ENCODE data around the gene TRPM3.

The TRPM3 gene

DNA sequence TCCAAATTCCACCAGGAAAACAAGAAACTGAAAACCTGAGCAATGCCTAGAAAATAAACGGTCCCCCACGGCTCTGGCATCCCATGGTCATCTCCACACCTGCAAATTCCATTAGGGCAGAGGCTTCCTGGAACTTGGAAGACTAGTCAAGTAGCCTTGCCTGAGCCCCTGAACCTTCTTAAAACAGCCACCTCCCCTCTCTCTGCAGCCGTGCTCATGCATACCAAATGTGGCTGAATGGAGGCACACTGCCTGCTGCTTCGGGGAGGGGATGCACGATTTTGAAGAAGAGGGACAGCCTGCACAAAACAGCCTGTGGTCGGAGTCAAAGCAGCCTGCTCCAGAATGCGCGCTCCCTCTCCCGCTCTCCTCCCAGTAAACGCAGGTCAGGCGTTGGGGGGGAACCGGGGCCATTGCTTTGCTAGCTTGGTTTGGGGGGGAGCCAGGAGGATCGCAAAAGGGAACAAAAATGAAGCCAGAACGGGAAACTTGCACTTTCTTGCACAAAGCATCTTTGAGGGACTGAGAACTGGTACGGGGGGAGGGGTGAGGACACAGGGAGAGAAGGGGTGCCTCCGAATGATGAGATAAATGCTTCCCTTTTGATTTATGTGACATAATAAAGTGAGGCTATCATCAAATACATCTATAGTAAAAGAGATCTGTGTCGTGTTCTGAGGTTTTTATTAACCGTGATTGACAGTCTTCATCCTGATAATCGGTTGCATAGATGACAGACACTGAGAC lies at the start of gene TRPM3:
Gene TRPM3 (minus strand): TSS at position 347 of the 747 bp plus-strand sequence. CDS start 267 bp downstream, at position 80.
- no peak for DNase-seq

DNA sequence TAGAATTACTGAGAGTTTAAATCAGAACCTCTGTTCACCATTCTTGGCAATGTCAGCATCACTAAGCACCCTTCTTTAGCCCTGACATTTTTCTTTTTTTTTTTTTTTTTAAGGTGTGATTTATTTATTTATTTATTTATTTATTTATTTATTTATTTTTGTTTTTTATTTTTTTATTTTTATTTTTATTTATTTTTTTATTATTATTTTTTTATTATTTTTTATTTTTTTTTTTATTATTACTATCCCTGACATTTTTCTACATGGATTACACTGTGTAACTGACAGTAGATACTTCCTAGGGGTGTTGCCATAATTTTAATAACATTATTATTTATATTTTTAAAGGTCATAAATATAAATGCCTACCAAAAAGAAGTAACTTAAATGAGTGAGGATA lies 47.0 kb upstream of the TRPM3 start:
- DNase-seq = no peak

DNA sequence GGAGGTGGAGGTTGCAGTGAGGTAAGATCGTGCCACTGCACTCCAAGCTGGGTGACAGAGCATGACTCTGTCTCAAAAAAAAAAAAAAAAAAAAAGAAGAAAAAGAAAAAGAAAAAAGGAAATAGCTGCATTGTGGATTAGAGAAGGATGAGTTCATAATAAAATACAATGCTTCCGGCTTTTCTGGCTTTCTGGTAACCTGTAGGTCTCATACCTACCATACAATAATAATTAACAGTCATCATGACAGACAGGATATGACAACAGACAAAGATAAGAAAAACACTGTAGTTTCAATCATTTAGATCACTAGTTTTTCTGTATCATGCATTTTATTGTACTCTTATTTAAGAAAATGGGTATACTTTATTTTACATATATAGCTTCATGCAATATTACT lies 40.7 kb upstream of the TRPM3 start:
- DNase-seq = no peak

DNA sequence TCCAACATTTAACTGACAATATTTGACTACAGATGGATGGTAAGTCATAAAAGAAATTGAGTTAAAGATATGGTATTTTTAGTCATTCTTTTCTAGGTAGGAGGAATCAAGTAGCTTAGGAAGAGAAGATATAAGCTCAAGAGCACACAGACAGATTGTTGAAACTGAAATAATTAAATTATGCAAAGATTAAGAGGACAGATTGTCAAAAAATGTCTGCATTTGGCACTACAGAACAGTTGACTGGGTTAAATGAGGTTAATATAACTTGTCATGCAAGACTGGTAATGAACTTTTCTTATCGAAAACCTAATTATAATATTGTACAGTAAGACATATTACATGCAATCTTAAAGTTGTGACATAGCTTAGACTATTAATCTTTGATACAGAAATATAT lies 36.3 kb upstream of the TRPM3 start:
- no peak for DNase-seq

DNA sequence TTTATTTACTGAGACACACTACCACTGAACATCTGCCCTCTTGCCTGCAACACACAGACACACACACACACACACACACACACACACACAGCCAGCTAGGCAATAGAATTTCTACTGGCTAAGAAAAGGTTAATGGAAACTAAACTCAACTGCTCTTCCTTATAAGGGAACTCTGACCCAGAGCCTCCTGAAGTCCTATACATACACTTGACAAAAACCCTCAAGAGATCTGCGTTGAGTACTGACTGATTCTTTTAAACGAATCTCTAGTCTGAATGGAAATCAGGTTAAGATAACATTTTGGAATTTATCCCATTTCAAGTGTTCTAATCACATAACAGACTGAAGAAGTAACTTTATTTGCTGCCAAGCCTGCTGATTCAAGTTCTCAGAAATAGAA lies 25.9 kb upstream of the TRPM3 start:
- DNase-seq = no peak

DNA sequence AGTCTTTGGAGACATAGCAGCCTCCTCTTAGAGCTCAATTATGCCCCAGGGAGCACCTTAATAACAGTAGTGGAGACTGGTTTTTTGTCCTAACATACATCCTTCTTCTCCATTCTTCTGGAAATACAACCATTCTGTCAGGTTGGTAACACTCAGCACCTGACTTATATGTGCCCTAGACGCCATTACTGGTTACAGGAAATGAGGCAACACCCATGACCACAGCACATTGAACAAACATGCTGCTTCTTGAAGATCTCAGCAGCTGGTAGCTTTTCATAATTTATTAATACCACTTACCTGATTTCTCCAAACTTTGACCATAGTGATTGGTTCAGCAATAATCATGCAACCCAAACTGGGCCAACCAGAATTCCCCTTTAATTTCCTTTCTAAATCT lies 25.1 kb upstream of the TRPM3 start:
- DNase-seq = no peak

DNA sequence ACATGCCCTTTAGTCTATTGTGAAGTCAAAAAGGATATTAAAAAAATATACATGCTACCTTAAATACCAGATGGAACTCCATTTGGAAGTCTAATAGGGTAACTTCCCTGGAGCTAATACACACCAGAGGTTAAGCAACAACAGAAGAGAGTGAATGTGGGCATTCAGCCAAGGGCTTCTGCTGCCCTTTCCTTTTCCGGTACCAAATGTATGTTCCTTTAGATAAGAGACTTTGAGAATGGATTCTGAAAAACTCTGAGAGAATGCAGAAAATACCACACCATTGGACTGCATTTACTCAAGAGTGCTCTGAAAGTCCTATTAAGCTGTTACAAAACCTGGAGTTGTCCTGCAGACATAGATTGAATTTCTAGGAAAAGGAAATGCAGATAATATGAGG lies 23.8 kb upstream of the TRPM3 start:
- DNase-seq = no peak

DNA sequence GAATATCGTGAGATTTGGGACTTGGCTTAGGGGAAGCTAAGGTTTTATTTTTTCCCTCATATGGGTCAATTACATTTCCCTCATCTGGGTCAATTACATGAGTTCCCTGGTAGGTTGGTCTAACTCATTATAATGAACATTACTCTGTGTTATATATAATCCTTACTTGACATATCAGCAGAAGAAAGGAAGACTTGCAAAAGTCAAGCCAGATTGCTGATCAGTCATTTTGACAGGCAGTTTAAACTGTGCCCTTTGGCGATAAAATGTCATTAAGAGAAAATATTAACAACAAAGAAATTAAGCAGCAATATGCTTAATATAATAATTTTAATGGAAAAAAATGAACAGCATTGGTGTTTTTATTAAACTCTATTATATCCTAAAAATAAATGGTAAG lies 23.1 kb upstream of the TRPM3 start:
- no peak for DNase-seq

DNA sequence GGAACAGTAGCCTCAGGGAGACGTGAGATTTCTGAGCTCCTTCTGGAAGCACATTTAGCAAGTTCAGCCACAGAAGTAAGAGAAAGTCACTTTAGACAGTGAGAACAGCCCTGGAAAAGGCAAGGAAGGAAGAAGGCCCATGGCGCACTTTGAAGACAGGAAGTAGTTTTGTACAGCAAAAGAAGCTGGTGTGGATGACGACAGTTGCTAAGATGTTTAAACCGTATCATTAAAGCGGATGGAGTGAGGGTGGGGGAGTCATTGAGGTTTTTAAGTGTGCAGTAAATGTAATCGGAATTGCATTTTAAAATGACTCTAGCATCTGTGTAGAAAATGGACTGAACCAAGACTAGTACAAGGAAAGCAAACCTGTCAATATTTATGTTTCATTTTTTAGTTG lies 15.3 kb upstream of the TRPM3 start:
- no peak for DNase-seq

DNA sequence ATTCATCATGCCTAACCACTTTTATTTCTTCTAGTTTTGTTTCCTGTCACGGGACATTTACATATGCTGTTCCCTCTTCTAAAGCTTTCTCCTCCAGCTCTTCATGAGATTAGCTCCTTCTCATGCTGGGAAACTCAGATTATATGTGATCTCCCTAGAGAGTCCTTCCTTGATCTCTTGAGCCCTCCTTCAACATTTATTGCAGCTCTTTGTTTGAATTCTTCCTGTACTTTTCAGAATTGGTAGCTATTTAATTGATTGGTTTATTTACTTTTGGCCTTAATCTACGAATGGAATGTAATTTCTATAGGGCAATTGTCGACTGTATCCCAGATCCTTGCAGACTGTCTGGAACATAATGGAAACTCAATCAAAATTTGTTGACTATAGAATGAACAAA lies 9.7 kb upstream of the TRPM3 start:
- no peak for DNase-seq

DNA sequence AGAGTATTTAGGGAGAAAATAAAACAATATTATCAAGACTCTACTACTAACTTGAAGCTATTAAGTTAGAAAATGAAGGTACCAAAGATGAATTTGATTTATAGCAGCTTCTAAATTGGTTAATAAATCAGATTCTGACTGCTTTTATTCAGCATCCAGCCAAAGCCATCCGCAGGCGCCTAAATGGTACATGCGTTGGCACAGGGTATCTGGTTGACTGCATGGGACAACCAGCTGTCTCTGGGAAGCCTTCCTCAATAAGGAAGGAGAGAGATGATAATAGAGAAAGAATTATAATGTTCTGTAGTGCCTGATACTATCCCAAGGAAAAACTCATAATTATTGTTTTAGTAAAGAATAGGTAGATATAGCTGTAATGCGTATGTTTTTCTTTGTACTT lies 9.1 kb upstream of the TRPM3 start:
- DNase-seq = no peak

DNA sequence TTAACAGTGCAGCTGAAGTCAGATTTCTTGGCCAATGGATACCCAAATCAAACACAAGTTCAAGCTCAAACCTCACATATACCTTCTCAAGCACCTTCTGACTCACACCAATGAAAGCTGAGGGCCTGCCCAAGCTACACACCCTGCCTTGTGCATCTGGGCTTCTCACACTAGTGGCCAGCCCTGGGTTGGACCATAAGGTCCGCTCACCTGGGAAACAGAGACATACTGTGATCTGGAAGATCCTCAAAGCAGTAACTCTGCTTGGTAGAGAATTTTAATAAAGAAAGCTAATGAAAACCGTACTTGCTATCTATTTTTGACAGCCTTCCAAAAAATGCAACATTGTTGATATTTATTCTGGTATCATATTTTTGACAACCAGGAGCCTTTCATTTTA lies 7.4 kb upstream of the TRPM3 start:
- DNase-seq = no peak

DNA sequence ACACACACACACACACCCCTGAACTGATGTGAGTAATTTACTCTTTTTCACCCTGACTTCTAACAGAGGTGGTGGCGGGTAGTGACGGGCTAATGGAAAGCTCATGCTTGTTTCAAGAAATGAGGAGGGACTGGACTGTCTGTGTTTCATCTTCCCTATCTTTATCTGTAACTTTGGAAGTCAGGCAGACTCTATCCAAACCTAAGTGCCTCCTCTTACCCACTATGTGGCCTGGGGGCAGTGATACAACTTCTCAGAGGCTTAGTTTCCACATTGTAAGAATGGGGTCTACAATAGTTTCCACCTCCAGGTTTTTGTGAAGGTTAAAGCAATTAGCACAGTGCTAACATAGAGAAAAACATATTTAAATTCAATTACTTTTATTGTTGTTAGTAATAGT lies 5.9 kb upstream of the TRPM3 start:
- no peak for DNase-seq

DNA sequence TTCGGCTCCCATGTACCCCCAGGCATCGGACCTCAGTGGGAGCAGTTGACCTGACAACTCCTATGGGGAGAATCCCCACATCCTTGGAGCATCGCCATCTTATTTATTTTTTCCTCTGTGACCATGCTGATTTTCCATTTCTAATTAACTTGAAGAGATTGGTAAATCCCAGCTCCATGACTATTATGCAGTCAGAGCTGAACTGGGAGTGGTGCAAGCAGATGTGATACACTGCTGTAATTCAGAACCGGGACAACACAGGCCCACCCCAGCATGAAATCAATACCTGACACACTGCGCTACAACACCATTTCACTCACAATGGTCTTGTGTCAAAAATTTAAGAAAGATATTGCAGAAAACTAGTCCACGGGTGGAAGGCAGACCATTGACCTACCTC lies 1.0 kb upstream of the TRPM3 start:
- DNase-seq = no peak

DNA sequence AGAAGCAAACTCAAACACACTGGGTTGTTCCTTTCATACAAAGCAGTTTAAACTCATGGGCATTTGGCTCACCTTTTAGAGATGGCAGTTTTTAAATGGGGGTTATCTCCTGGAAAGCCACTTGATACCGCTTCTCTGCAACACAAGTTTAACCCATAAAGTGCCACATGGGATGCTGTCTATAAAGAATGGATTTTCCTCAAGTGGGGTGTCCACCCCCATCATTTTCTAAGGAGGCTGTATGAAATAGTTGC lies 528 bp upstream of the TRPM3 start:
- no peak for DNase-seq

DNA sequence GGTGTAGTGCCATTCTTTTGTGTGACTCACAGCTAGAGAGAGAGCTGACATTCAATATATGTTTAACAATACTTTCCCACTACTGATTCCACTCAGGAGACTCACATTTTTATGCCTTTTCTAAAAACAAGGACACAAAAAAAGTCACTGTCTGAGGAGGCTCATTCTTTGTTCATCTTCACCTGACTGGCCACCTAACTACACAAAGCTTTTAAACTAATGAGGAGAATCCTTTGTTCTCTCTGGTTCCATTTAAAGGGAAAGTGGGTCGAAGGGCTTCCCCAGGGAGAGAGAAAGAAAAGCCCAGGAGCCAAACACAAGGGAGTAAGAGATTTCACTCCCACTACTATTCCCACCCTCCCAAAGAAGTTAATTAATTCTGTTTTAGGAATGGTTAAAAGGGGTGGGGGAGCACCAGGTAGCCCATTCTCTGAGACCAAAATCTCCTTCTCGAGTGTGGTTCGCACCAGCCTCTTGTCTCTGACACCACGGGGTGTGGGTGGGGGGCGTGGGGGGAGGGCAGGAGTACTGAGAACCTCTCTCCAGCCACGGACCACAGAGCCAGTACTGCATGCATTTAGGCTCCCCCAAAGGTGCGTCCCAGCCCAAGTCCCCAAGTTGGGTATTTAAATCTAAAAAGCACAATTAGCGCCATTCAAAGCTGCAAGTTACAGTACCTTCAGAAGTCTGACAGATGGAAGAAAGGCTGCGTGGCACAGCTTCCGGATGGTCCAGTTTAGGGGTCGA lies 747 bp downstream of the TRPM3 start:
- DNase-seq = no peak

DNA sequence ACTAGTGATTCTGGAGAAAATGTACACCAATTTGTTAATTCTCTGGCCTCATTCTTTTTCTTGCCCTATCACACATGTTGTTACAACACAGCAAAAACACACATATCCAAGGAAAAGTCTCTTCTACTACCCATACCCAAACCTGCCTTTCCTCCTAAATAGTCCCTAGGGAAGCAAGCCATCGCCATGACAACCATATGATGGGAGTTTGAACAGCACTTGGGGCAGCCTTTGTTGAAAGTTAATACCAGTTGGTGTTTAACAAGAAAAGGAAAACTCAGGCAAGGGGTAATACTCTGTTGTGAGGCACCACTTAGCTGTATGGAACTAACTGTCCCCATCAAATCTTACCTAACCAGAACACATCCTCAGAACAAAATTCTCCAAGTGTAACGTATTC lies 1.7 kb downstream of the TRPM3 start:
- no peak for DNase-seq

DNA sequence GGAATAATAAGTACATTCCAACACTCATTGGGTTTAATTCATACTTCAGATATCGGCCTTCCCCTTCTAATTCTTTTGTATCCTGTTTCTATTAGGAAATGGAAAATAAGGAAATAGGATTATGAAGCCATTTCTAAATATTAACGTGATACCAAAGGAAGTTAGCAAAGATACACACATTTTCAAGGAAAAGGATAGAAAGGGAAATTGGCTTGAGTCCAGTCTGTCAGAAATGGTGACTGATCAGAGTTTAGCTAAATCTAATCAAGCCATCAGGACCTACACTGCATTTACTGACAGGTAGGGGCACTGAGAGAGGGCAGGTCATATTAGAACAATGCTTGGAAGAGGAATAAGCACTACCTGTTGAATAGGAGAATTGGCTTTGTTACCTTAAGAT lies 3.1 kb downstream of the TRPM3 start:
- DNase-seq = no peak

DNA sequence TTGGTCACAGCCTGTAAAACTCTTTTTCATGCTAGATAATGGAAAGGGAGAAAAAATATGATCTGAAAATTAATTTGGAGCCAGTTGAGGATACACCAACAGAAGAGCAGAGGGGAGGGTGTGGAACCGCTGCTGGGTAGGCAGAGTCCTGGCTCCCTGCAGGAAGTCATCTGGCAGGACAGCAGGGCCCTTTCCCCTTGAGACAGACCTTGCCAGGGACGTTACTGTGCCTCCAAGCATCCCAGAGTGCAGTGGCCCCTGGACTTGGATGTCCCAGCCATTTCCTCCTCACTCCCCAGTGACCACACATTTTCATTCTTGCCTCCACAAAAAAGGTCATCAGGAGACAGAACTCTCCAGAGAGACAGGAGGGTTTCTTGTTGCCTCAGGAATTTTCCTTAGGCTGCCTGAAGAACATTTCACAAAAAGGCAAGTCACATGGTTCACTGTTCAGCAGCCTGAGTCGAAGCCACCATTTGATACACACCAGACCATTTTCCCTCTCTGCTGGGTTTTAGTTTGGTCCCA lies 5.9 kb downstream of the TRPM3 start:
- no peak for DNase-seq

DNA sequence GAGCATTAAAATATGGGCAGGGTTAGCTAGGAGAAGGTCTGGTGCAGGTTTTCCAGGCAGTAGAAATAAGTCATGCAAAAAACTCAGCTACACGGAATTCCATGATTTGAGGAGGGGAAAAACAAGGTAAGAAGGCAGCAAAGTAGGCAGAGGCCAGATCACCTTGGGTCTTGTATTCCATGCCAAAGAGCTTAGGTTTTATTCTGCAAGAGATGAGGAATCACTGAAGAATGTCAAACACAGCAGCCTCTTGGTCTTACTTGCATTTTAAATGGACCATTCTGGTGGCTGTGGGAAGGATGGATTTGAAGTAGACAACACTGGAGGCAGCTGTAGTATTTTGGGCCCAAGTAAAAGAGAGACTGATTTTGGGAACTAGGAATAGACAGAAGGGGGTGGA lies 8.6 kb downstream of the TRPM3 start:
- no peak for DNase-seq

DNA sequence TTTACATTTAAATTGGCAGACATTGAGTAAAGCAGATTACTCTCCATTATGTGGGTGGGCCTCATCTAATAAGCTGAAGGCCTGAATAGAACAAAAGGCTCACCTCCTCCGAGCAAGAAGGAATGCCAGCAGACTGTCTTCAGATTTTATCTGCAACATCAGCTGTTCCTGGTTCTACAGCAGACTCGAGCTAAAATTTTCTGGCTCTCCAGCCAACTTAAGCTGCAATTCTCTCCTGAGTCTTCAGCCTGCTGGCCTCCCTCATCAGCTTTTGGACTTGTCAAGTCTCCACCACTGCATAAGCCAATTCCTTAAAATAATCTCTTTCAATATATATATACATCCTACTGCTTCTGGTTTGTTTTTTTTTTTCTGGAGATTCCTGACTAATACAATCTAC lies 12.5 kb downstream of the TRPM3 start:
- no peak for DNase-seq

DNA sequence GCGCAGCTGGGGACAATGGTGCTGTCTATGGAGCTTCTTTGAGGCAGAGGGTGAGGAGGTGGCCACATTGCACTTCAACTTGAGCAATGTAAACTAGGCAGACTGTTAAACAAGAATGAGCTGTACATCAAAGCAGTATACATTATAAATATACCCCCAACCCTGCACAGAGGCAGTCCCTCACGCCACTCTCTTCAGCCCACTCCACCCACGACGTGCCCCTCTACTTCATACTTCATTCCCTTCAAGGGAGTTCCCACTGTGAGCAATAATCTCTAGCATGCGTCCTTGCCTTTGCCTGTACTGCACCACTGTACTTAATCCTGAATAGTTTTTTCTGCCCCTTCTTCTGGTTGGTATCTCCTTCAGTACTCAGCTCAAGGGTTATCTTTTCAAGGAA lies 14.4 kb downstream of the TRPM3 start:
- no peak for DNase-seq

DNA sequence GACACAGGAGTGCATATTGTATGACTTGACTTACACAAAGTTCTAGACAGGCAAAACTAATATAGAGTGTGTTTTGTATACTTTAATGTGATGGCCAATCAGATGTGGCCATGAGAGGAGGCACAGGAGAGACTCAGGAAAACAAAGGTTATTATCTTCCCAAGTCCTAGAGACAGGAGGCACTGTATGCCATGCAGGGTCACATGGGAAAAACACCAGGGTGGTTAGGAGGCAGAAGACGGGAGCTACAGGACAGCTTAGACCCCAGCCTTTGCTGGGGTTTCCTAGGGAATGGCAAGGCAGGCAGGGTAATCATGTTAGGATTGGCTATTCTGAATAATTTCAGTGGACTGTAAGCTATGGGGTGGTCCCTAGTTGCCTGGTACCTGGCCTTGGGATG lies 16.2 kb downstream of the TRPM3 start:
- DNase-seq = no peak

DNA sequence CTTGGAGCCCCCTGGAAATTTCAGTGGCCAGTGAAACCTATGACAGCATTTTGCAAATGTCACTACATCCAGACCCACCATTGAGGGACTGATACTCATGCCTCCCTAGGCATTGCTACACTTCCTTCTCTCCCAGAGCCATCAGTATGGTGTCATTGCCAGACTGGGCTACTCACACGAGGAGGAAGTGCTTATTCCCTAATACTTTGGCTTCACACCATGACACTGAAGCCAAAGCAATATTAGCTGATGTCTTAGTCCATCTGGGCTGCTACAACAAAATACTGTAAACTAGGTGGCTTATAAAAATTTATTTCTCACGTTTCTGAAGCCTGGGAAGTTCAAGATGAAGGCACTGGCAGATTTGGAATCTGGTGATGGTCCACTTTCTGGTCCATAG lies 22.6 kb downstream of the TRPM3 start:
- DNase-seq = no peak

DNA sequence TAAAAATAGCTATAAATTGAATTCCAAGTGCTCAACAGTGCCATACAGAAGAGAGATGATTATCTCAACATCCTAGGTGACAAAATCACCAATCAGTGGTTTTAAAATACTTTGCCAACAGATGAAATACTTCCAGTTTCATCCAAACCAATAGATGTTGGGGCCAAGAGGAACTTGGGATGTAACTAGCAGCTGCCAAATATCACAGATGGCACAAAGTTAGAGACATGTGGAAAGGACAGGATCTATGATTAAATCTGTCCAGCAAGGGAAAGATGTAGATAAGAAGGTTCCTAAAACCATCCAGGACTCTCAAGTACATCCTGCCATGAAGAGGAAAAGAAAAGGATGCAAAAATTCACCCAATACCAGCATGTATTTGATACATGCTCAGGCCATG lies 23.8 kb downstream of the TRPM3 start:
- no peak for DNase-seq
